ENCODE data around the gene LMF1. TPM values are rescaled to one million over a fixed set of nuclear protein-coding genes. Genes with fewer than 3 reads are reported as not detected.

The LMF1 gene
- total and polyA plus RNA-seq, 9 of the 15 experiments (the other 6 are each of a cell fraction or from before 2014, with no cell fraction given) = 0.11 to 1.6 (median 0.55) TPM; not detected in 1

DNA sequence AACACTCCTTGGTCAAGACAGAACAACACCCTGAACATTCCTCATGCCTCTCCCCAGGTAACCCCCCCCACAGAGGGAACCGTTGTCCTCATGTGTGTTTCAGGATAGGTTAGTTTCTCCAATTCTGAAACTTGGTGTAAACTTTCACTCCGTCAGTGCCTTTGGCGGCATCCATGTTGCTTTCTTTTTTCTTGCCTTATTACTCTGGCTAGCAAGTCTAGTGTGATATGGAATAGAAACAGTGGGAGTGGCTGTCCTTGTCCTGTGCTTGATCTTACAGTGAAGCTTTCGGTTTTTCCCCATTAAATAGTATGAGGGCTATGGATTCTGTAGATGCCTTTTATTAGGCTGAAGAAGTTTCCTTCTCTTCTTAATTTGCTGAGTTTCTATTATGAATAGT is 134.6 kb downstream of the LMF1 start (continued):
- TF ChIP-seq, protein P1, sequence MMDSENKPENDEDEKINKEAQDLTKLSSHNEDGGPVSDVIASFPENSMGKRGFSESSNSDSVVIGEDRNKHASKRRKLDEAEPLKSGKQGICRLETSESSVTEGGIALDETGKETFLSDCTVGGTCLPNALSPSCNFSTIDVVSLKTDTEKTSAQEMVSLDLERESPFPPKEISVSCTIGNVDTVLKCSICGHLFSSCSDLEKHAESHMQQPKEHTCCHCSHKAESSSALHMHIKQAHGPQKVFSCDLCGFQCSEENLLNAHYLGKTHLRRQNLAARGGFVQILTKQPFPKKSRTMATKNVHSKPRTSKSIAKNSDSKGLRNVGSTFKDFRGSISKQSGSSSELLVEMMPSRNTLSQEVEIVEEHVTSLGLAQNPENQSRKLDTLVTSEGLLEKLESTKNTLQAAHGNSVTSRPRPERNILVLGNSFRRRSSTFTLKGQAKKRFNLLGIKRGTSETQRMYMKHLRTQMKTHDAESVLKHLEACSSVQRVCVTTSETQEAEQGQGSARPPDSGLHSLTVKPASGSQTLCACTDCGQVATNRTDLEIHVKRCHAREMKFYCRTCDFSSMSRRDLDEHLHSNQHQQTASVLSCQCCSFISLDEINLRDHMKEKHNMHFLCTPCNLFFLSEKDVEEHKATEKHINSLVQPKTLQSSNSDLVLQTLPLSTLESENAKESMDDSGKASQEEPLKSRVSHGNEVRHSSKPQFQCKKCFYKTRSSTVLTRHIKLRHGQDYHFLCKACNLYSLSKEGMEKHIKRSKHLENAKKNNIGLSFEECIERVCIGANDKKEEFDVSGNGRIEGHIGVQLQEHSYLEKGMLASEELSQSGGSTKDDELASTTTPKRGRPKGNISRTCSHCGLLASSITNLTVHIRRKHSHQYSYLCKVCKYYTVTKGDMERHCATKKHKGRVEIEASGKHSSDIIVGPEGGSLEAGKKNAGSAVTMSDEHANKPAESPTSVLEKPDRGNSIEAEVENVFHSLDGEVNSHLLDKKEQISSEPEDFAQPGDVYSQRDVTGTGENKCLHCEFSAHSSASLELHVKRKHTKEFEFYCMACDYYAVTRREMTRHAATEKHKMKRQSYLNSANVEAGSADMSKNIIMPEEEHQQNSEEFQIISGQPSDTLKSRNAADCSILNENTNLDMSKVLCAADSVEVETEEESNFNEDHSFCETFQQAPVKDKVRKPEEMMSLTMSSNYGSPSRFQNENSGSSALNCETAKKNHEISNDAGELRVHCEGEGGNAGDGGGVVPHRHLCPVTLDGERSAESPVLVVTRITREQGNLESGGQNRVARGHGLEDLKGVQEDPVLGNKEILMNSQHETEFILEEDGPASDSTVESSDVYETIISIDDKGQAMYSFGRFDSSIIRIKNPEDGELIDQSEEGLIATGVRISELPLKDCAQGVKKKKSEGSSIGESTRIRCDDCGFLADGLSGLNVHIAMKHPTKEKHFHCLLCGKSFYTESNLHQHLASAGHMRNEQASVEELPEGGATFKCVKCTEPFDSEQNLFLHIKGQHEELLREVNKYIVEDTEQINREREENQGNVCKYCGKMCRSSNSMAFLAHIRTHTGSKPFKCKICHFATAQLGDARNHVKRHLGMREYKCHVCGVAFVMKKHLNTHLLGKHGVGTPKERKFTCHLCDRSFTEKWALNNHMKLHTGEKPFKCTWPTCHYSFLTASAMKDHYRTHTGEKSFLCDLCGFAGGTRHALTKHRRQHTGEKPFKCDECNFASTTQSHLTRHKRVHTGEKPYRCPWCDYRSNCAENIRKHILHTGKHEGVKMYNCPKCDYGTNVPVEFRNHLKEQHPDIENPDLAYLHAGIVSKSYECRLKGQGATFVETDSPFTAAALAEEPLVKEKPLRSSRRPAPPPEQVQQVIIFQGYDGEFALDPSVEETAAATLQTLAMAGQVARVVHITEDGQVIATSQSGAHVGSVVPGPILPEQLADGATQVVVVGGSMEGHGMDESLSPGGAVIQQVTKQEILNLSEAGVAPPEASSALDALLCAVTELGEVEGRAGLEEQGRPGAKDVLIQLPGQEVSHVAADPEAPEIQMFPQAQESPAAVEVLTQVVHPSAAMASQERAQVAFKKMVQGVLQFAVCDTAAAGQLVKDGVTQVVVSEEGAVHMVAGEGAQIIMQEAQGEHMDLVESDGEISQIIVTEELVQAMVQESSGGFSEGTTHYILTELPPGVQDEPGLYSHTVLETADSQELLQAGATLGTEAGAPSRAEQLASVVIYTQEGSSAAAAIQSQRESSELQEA (IDR thresholded peaks at IDR 0.05; ENCODE audit: low read depth) = no peak
- TF ChIP-seq HMG20A (CRISPR knock-in tag; conservative IDR thresholded peaks at IDR 0.05) (no peak), ZNF316 (IDR thresholded peaks at IDR 0.05) (0 out of 2 replicates have a peak, but pooled peaks have one; percentile 38)

Measured in K562 (cell line).